ENCODE results near the gene CNTLN. TPM values are rescaled to one million over a fixed set of nuclear protein-coding genes. Genes with fewer than 3 reads are reported as not detected.
A peak's percentile ranks its signal among the peaks of the same experiment; 100 is the strongest.
"Not testable (repeated sequence)": the region's sequence is repeated elsewhere in the genome, so short reads cannot be mapped to it uniquely, and the experiment has no call there.

The CNTLN gene
- total RNA-seq, 1 donor from 2014 or later, result 7.4 TPM

- H3K4me3 Mint-ChIP-seq (ENCODE audit: unreplicated experiment), result no peak overlapping the region
- no peak overlapping the region for H3K27ac Mint-ChIP-seq (ENCODE audit: unreplicated experiment)
- no peaks in the 10 kb centered on the region for H3K9me3 Mint-ChIP-seq (ENCODE audit: unreplicated experiment)
- no peak for DNase-seq (ENCODE audit: low spot score)
- TF ChIP-seq CTCF (IDR thresholded peaks at IDR 0.05; ENCODE audit: unreplicated experiment), result no peak
- H3K27me3 Mint-ChIP-seq (ENCODE audit: unreplicated experiment), result no peaks in the 10 kb centered on the region
- no peaks in the 10 kb centered on the region for H3K4me1 Mint-ChIP-seq (ENCODE audit: unreplicated experiment)
- H3K36me3 Mint-ChIP-seq (ENCODE audit: low read depth, unreplicated experiment), result no peaks in the 10 kb centered on the region
Measured at GRCh38 chr9:17437813-17438212, 303.0 kb downstream of the CNTLN start.

- not testable (repeated sequence) for H3K27me3 Mint-ChIP-seq (ENCODE audit: unreplicated experiment); H3K36me3 Mint-ChIP-seq (ENCODE audit: low read depth, unreplicated experiment); H3K4me3 Mint-ChIP-seq (ENCODE audit: unreplicated experiment); H3K27ac Mint-ChIP-seq (ENCODE audit: unreplicated experiment); H3K9me3 Mint-ChIP-seq (ENCODE audit: unreplicated experiment); H3K4me1 Mint-ChIP-seq (ENCODE audit: unreplicated experiment); DNase-seq (ENCODE audit: low spot score)
Measured at GRCh38 chr9:17445126-17445525, 310.3 kb downstream of the CNTLN start.

- Mint-ChIP-seq H3K4me3 (ENCODE audit: unreplicated experiment) (no peak overlapping the region), H3K27me3 (ENCODE audit: unreplicated experiment) (no peaks in the 10 kb centered on the region), H3K27ac (ENCODE audit: unreplicated experiment) (no peak overlapping the region), H3K36me3 (ENCODE audit: low read depth, unreplicated experiment) (no peaks in the 10 kb centered on the region), H3K9me3 (ENCODE audit: unreplicated experiment) (no peaks in the 10 kb centered on the region), H3K4me1 (ENCODE audit: unreplicated experiment) (peaks cover 9% of the 10 kb centered on the region)
- no peak for DNase-seq (ENCODE audit: low spot score)
- no peak for TF ChIP-seq CTCF (IDR thresholded peaks at IDR 0.05; ENCODE audit: unreplicated experiment)
Measured at GRCh38 chr9:17453751-17454150, 318.9 kb downstream of the CNTLN start.

- peak; percentile 36 for DNase-seq (ENCODE audit: low spot score)
- H3K36me3 Mint-ChIP-seq (ENCODE audit: low read depth, unreplicated experiment), result no peaks in the 10 kb centered on the region
- H3K9me3 Mint-ChIP-seq (ENCODE audit: unreplicated experiment), result no peaks in the 10 kb centered on the region
- TF ChIP-seq CTCF (IDR thresholded peaks at IDR 0.05; ENCODE audit: unreplicated experiment), result peak; percentile 85
- no peaks in the 10 kb centered on the region for H3K27me3 Mint-ChIP-seq (ENCODE audit: unreplicated experiment)
- no peak overlapping the region for H3K27ac Mint-ChIP-seq (ENCODE audit: unreplicated experiment)
- no peaks in the 10 kb centered on the region for H3K4me1 Mint-ChIP-seq (ENCODE audit: unreplicated experiment)
- H3K4me3 Mint-ChIP-seq (ENCODE audit: unreplicated experiment), result no peak overlapping the region
Measured at GRCh38 chr9:17462869-17463464, 328.1 kb downstream of the CNTLN start.

- H3K4me3 Mint-ChIP-seq (ENCODE audit: unreplicated experiment), result no peak overlapping the region
- H3K36me3 Mint-ChIP-seq (ENCODE audit: low read depth, unreplicated experiment), result no peaks in the 10 kb centered on the region
- no peaks in the 10 kb centered on the region for H3K4me1 Mint-ChIP-seq (ENCODE audit: unreplicated experiment)
- no peak for TF ChIP-seq CTCF (IDR thresholded peaks at IDR 0.05; ENCODE audit: unreplicated experiment)
- no peaks in the 10 kb centered on the region for H3K9me3 Mint-ChIP-seq (ENCODE audit: unreplicated experiment)
- no peak overlapping the region for H3K27ac Mint-ChIP-seq (ENCODE audit: unreplicated experiment)
- H3K27me3 Mint-ChIP-seq (ENCODE audit: unreplicated experiment), result no peaks in the 10 kb centered on the region
- no peak for DNase-seq (ENCODE audit: low spot score)
Measured at GRCh38 chr9:17470036-17470813, 335.4 kb downstream of the CNTLN start.

Data from endothelial cell (in vitro differentiated cells).